ENCODE data around the gene GMEB2.
A peak's percentile ranks its signal among the peaks of the same experiment; 100 is the strongest.
"Not testable (repeated sequence)": the region's sequence is repeated elsewhere in the genome, so short reads cannot be mapped to it uniquely, and the experiment has no call there.

GMEB2 gene

GRCh38 chr20:63657260-63657936 is 30.5 kb upstream of the GMEB2 start:
- DNase-seq, result no peak

- DNase-seq, result no peak
Measured at GRCh38 chr20:63656451-63656850, 29.6 kb upstream of the GMEB2 start.

- DNase-seq, result no peak
Measured at GRCh38 chr20:63655249-63655648, 28.3 kb upstream of the GMEB2 start.

GRCh38 chr20:63653974-63654668 is 27.2 kb upstream of the GMEB2 start:
- no peak for DNase-seq

GRCh38 chr20:63653041-63653973 is 26.4 kb upstream of the GMEB2 start, which contains the start of gene STMN3:
Gene STMN3, minus strand, starts transcription at chr20:63653424. Its CDS starts 79 bp downstream, at chr20:63653345.
- peak; percentile 94 to 96 for DNase-seq

- DNase-seq, result no peak
Measured at GRCh38 chr20:63652192-63652980, 25.5 kb upstream of the GMEB2 start.

- no peak for DNase-seq
Measured at GRCh38 chr20:63651942-63652191, 25.0 kb upstream of the GMEB2 start.

- not testable (repeated sequence) for DNase-seq
Measured at GRCh38 chr20:63650486-63650885, 23.6 kb upstream of the GMEB2 start.

- no peak for DNase-seq
Measured at GRCh38 chr20:63648895-63649589, 22.1 kb upstream of the GMEB2 start.

- no peak for DNase-seq
Measured at GRCh38 chr20:63648190-63648589, 21.3 kb upstream of the GMEB2 start.

- DNase-seq, result no peak
Measured at GRCh38 chr20:63645218-63645617, 18.3 kb upstream of the GMEB2 start.

- no peak for DNase-seq
Measured at GRCh38 chr20:63643946-63644345, 17.0 kb upstream of the GMEB2 start.

GRCh38 chr20:63643499-63643898 is 16.6 kb upstream of the GMEB2 start:
- DNase-seq, result no peak

GRCh38 chr20:63642527-63643247 is 15.8 kb upstream of the GMEB2 start:
- peak in 1 of 2 experiments; percentile 32 for DNase-seq

- DNase-seq, result peak; percentile 66 to 94
Measured at GRCh38 chr20:63641792-63642523, 15.1 kb upstream of the GMEB2 start.

GRCh38 chr20:63641146-63641791 is 14.4 kb upstream of the GMEB2 start:
- no peak for DNase-seq

GRCh38 chr20:63640686-63641085 is 13.8 kb upstream of the GMEB2 start:
- DNase-seq, result not testable (repeated sequence)

- DNase-seq, result no peak
Measured at GRCh38 chr20:63640086-63640485, 13.2 kb upstream of the GMEB2 start.

GRCh38 chr20:63639093-63639975 is 12.4 kb upstream of the GMEB2 start:
- no peak for DNase-seq

Data from NCI-H187 (cell line).